ENCODE measurements around the gene TBL2. TPM values are rescaled to one million over a fixed set of nuclear protein-coding genes. Genes with fewer than 3 reads are reported as not detected.
"Not testable (repeated sequence)": the region's sequence is repeated elsewhere in the genome, so short reads cannot be mapped to it uniquely, and the experiment has no call there.

TBL2 gene
- total RNA-seq, 1 donor from 2014 or later, result 48.2 TPM

DNA sequence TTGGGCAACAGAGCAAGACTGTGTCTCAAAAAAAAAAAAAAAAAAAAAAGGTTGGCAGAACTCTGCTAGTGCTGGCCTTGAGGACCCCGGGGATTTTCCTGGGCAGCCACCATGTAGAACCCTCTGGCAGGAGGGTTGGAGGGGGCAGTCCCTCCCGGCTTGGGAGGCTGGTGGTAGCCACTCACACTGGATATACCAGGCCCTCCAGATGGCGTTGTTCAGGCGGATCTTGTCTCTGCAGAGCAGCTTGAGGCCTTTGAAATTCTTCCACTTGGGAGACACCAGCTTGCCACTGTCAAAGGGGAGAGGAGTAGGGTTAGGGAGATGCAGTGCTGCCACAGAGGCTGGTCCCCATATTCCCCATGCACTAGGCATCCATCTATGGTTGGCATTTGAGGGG is 37.5 kb upstream of the TBL2 start:
- DNase-seq (ENCODE audit: low spot score), result no peak
- Mint-ChIP-seq H3K9me3 (no peaks in the 10 kb centered on the region), H3K4me3 (no peak overlapping the region), H3K36me3 (ENCODE audit: low read depth) (no peaks in the 10 kb centered on the region), H3K27me3 (ENCODE audit: insufficient read depth) (peaks cover 19% of the 10 kb centered on the region), H3K4me1 (ENCODE audit: low read depth) (no peaks in the 10 kb centered on the region), H3K27ac (no peak overlapping the region)
- intact Hi-C loops (cut with micrococcal nuclease), result no loop called here

DNA sequence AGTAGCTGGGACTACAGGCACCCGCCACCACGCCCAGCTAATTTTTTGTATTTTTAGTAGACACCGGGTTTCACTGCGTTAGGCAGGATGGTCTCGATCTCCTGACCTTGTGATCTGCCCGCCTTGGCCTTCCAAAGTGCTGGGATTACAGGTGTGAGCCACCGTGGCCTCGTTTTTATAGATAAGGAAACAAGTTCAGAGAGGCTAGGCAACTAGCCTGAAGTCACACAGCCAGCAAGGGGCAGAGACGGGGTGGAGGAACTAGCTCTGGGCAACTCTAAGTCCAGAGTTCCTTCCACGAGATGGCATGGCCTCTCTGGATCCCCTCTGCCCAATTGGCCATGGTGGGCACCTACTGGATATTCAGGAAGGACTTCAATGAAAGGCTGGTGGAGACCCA is 36.6 kb upstream of the TBL2 start:
- H3K4me3 Mint-ChIP-seq; H3K9me3 Mint-ChIP-seq; DNase-seq (ENCODE audit: low spot score); H3K27ac Mint-ChIP-seq; intact Hi-C loops (cut with micrococcal nuclease); H3K36me3 Mint-ChIP-seq (ENCODE audit: low read depth); H3K4me1 Mint-ChIP-seq (ENCODE audit: low read depth): not testable (repeated sequence)
- peaks cover 19% of the 10 kb centered on the region for H3K27me3 Mint-ChIP-seq (ENCODE audit: insufficient read depth)

DNA sequence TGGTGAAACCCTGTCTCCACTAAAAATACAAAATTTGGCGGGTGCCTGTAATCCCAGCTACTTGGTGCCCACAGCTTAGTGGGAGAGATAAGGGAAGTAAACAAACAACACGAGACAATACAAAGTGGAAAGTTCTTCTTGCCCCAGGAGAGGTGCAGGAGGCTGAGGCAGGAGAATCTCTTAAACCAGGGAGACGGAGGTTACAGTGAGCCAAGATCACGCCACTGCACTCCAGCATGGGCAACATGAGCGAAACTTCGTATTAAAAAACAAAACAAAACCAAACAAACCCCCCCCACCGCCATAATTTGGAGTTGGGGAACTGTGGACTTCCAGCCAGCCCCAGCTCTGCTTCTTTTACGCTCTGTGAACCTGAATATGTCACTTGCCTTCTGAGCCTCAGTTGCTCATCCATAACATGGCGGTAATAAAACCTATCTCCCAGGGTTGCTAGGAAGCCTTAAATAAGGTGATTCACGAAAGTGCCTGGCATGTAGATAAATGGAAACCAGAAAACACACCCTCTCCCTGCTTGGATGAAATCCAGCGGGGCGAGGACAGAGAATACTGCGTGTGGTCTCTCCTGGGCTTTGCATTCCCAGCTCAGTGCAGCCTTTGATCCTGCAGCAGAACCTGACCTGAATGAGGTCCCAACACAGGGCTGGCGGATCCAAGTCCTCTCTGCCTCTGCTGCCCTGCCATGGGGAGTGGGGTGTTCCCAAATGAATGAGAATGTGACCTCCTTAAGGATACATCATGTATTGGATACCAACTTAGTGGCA is 35.8 kb upstream of the TBL2 start:
- intact Hi-C loops (cut with micrococcal nuclease), result no loop called here
- no peaks in the 10 kb centered on the region for H3K36me3 Mint-ChIP-seq (ENCODE audit: low read depth)
- DNase-seq (ENCODE audit: low spot score), result no peak
- peaks cover 17% of the 10 kb centered on the region for H3K27me3 Mint-ChIP-seq (ENCODE audit: insufficient read depth)
- no peaks in the 10 kb centered on the region for H3K4me1 Mint-ChIP-seq (ENCODE audit: low read depth)
- H3K9me3 Mint-ChIP-seq, result no peaks in the 10 kb centered on the region
- no peak overlapping the region for H3K4me3 Mint-ChIP-seq
- H3K27ac Mint-ChIP-seq, result no peak overlapping the region

DNA sequence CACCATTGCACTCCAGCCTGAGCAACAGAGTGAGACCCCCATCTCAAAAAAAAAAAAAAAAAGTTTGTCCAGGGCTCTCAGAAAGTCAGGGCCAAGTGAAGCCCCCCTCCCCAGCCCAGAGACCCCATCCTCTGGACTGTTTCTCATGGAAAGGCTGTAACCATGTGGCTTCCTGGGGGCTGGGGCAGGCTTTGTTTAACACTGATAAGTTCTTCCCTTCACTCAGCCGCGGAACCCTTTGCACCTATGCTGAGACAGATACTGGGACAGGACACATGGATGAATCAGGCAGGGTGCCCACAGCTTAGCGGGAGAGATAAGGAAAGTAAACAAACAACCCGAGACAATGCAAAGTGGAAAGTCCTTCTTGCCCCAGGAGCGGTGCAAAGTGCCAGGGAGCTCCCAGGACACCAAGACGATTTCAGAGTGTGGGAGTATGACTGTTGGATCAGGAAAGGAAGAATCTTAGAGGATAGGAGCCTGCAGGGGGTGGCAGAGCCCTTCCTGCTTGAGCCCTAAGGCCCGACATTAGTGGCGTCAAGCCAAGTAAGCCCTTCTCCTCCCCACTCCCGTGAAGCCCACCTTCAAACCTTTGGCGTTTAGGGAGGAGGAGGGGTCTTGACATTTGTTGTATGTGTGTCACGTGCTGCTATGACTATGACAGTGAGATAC is 34.4 kb upstream of the TBL2 start:
- H3K4me3 Mint-ChIP-seq, result no peak overlapping the region
- intact Hi-C loops (cut with micrococcal nuclease), result no loop called here
- no peak for DNase-seq (ENCODE audit: low spot score)
- no peak overlapping the region for H3K27ac Mint-ChIP-seq
- no peaks in the 10 kb centered on the region for H3K9me3 Mint-ChIP-seq
- H3K4me1 Mint-ChIP-seq (ENCODE audit: low read depth), result no peaks in the 10 kb centered on the region
- H3K27me3 Mint-ChIP-seq (ENCODE audit: insufficient read depth), result peaks cover 22% of the 10 kb centered on the region
- no peaks in the 10 kb centered on the region for H3K36me3 Mint-ChIP-seq (ENCODE audit: low read depth)

DNA sequence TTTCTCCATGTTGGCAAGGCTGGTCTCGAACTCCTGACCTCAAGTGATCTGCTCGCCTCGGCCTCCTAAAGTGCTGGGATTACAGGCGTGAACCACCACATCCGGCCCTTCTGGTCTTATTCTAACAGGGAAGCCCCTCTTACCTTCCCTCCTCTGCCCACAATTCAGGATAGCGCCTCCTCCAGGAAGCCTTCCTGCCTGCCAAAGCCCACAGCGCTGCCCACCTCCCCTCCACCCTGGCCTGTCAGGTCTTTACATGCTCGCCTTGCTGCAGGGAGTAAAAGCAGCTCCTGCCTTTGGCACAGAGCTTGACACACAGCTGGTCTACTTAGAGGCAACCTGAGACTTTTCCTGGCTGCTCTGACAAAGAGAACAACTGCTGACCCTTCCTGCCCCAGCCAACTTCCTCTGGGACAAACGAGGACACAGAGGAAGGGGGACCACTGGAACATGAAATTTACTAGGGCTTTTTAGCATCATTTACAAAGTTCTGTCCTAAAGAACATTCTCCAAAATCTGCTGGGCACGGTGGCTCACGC is 32.7 kb upstream of the TBL2 start:
- intact Hi-C loops (cut with micrococcal nuclease), result no loop called here
- H3K9me3 Mint-ChIP-seq, result no peaks in the 10 kb centered on the region
- no peaks in the 10 kb centered on the region for H3K36me3 Mint-ChIP-seq (ENCODE audit: low read depth)
- no peaks in the 10 kb centered on the region for H3K4me1 Mint-ChIP-seq (ENCODE audit: low read depth)
- H3K27me3 Mint-ChIP-seq (ENCODE audit: insufficient read depth), result peaks cover 26% of the 10 kb centered on the region
- no peak for DNase-seq (ENCODE audit: low spot score)
- H3K4me3 Mint-ChIP-seq, result no peak overlapping the region
- H3K27ac Mint-ChIP-seq, result no peak overlapping the region

DNA sequence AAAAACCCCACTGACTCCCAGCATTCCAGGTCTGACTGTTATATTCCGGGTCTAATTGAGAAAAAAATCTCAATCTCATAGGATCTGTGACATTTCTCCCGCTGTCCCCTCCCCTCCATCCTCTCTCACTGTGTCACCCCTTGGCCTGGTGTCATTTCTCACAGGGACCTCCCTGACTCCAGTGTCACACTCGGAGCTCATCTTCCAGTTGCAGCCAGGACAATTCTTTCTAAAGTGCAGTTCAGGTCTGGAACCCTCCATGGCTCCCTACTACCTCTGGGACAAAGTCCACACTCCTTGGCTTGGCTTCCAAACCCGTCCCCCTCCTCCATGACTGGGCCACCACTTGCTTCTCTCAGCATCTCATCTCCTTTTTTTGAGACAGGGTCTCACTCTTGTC is 31.7 kb upstream of the TBL2 start:
- intact Hi-C loops (cut with micrococcal nuclease), result no loop called here
- H3K27ac Mint-ChIP-seq, result no peak overlapping the region
- no peaks in the 10 kb centered on the region for H3K4me1 Mint-ChIP-seq (ENCODE audit: low read depth)
- no peak overlapping the region for H3K4me3 Mint-ChIP-seq
- H3K36me3 Mint-ChIP-seq (ENCODE audit: low read depth), result no peaks in the 10 kb centered on the region
- peaks cover 23% of the 10 kb centered on the region for H3K27me3 Mint-ChIP-seq (ENCODE audit: insufficient read depth)
- no peaks in the 10 kb centered on the region for H3K9me3 Mint-ChIP-seq
- no peak for DNase-seq (ENCODE audit: low spot score)

DNA sequence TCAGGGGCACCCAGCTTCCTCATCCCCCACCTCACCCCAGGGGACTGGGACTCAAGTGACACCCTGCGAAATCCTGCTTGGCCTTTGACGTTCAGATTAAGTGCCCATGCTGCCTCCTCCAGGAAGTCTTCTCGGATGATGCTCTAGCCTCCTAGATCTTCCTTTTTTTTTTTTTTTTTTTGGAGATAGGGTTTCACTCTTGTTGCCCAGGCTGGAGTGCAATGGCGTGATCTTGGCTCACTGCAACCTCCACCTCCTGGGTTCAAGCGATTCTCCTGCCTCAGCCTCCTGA is 29.3 kb upstream of the TBL2 start:
- H3K27ac Mint-ChIP-seq; H3K4me1 Mint-ChIP-seq (ENCODE audit: low read depth); H3K4me3 Mint-ChIP-seq; DNase-seq (ENCODE audit: low spot score); H3K36me3 Mint-ChIP-seq (ENCODE audit: low read depth); H3K9me3 Mint-ChIP-seq: not testable (repeated sequence)
- intact Hi-C loops (cut with micrococcal nuclease), result loop anchor here (1.0 to 10.0 kb wide), 4 partner anchors 60 to 247 kb away; partner anchors contain the start of gene VPS37D
- H3K27me3 Mint-ChIP-seq (ENCODE audit: insufficient read depth), result peaks cover 17% of the 10 kb centered on the region

DNA sequence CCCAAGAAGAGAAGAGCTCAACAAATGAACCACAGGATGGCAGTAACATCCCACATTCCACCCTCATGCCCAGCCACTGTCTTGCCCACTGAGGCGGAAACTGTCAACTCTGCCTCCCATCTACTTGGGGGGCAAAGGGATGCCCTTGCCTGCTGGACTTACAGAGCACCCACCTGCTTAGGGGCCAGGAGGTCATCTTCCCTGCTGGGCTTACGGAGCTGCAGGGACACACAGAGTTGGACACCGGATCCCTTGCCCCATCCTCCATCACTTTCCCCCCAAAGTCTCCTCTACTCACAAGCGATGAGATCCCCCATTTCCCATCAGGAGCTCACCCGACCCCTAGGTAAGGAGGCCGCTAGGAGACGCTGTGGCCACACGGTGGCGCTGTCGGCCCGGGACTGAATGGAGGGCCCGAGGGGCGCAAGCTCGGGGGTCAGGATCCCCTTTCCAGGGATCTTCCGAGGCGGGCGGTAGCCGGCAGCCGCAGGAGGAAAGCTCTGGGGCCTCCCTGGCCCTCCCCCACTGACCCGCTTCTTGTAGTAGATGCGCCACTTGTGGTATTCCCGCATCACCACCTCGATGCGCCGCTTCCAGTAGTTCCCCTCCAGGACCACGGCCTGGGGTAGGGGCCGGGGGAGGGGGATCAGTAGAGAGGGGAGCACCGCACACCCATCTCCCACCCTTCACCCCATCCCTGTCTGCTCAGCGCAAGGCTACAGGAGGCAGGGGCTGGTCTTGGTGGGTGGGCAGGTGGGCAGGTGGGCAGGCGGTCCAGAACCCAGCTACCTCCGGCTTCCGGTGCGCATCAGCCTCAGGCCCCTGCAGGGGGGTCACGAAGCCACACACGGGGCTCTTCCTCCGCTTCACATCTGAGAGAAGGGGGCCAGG is 28.7 kb upstream of the TBL2 start:
- H3K4me1 Mint-ChIP-seq (ENCODE audit: low read depth), result no peaks in the 10 kb centered on the region
- H3K36me3 Mint-ChIP-seq (ENCODE audit: low read depth), result no peaks in the 10 kb centered on the region
- H3K4me3 Mint-ChIP-seq, result no peak overlapping the region
- no peak overlapping the region for H3K27ac Mint-ChIP-seq
- H3K9me3 Mint-ChIP-seq, result no peaks in the 10 kb centered on the region
- peak; percentile 42 for DNase-seq (ENCODE audit: low spot score)
- intact Hi-C loops (cut with micrococcal nuclease), result loop anchor here (1.0 to 10.0 kb wide), 4 partner anchors 60 to 248 kb away; partner anchors contain the start of gene VPS37D
- peaks cover 17% of the 10 kb centered on the region for H3K27me3 Mint-ChIP-seq (ENCODE audit: insufficient read depth)

DNA sequence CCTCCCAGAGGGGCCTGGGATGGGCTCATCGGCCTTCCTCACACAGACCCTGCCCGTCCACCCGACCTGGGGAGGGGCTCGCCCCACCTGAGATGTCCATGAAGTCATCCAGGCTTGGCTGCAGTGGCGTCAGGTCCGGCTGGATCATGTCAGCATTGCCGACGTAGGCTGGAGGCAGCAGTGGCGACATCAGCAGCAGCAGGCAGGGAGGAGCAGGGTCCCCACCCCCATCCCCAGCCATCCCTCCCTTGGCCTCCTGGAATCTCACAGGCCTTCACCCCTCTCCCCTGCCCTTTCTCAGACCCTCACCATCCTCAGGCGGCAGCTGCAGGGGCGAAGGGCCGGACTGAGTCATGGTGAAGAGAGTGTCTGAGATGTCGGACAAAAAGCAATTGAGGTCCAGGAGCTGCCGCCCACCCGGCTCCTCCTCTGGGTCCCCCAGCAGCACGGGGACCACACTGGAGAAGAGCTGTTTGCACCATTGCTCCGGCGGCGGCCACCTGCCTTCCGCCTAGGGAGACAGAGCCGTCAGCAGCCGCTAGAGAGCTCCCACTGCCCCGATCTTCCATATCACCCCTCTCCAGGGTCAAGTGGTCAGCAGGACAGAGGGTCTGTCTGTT is 27.3 kb upstream of the TBL2 start:
- Mint-ChIP-seq H3K27ac (no peak overlapping the region), H3K27me3 (ENCODE audit: insufficient read depth) (peaks cover 17% of the 10 kb centered on the region), H3K36me3 (ENCODE audit: low read depth) (no peaks in the 10 kb centered on the region), H3K9me3 (no peaks in the 10 kb centered on the region), H3K4me1 (ENCODE audit: low read depth) (no peaks in the 10 kb centered on the region), H3K4me3 (no peak overlapping the region)
- intact Hi-C loops (cut with micrococcal nuclease), result loop anchor here (2.0 to 10.0 kb wide), 2 partner anchors 129 to 249 kb away; no protein-coding TSS in a partner anchor
- DNase-seq (ENCODE audit: low spot score), result no peak

DNA sequence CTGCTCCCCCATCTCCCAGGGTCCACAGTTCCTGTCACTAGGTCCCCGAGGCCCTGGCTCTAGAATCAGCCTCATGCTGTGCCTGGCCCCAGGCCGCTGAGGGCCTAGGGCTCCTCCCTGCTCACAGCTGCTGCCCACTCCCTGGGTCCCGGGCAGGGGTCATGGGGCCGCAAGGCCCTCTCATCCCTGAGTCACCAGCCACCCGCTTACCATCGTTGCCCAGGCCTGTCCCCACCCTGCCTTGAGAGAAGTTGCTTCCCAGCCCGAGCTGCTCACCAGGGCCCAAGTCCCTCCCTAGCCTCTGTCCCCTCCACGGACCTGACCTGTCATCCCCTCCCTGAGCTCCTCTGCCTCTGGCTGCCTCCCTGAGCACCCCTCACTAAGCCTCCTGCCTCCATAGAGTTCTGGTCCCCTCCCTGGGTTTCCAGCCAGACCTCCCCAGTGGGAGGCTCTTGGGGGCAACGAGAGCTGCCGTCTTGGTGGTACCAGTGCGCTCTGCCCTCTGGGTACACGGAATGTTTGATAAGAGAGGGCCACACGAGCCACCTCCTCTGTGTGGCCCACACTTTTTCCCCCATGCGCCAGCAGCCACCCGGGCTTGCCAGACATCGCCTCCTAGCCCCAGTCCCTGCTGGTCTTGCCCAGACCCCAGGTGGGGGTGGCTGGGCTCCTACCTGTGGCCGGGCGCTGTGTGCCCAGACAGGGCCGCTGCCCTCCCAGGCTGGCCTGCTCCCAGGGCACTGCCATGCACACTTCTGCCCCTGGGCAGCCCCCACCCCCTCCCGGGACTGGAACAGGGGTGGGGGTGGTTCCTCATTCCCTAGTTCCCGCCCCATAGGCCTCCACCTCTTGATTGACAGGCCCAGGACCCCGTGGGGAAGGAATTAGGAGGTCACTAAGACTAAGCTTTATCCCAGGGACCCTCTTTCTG is 24.6 kb upstream of the TBL2 start:
- no peak overlapping the region for H3K4me3 Mint-ChIP-seq
- no peaks in the 10 kb centered on the region for H3K9me3 Mint-ChIP-seq
- H3K27ac Mint-ChIP-seq, result no peak overlapping the region
- no peak for DNase-seq (ENCODE audit: low spot score)
- no peaks in the 10 kb centered on the region for H3K36me3 Mint-ChIP-seq (ENCODE audit: low read depth)
- intact Hi-C loops (cut with micrococcal nuclease), result loop anchor here (10.0 kb wide), 1 partner anchor 252 kb away; no protein-coding TSS in a partner anchor
- no peaks in the 10 kb centered on the region for H3K4me1 Mint-ChIP-seq (ENCODE audit: low read depth)
- H3K27me3 Mint-ChIP-seq (ENCODE audit: insufficient read depth), result peaks cover 8% of the 10 kb centered on the region

DNA sequence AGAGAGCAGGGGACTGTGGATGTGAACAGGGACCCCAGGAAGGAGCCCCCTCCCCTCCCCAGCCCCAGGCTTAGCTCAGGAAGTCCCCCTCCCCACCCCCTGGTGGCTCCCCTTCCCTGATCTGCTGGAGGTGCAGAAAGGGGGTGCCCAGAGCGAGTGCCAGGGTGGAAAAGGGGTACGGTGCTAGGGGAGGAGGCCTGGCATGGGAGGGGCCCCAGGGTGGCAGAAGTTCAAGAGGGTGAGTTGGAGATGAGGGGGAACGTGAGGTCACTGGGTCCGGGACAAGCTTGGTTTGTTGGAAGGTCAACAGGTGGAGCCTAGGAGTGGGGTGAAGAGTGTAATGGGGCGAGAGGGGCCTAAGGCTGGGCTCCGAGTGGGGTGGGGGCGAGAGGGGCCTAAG is 21.5 kb upstream of the TBL2 start:
- Mint-ChIP-seq H3K4me1 (ENCODE audit: low read depth) (no peaks in the 10 kb centered on the region), H3K36me3 (ENCODE audit: low read depth) (no peaks in the 10 kb centered on the region), H3K27me3 (ENCODE audit: insufficient read depth) (peaks cover 10% of the 10 kb centered on the region), H3K4me3 (no peak overlapping the region), H3K9me3 (no peaks in the 10 kb centered on the region), H3K27ac (no peak overlapping the region)
- intact Hi-C loops (cut with micrococcal nuclease), result loop anchor here (10.0 kb wide), 1 partner anchor 255 kb away; no protein-coding TSS in a partner anchor
- no peak for DNase-seq (ENCODE audit: low spot score)
